Stimulated activated CD8-positive, alpha-beta memory T cell treated with anti-CD3 and anti-CD28 coated beads, Interleukin-7, amount 100 ng/mL, for 1 hour (primary cell): ENCODE measurements around the gene EIF4G1.
"Not testable (repeated sequence)": the region's sequence is repeated elsewhere in the genome, so short reads cannot be mapped to it uniquely, and the experiment has no call there.

Experiments used
- DNase-seq, 2 donors: peaks; one replicate each; pipeline ENCODE4 v3.0.0-alpha.2; 2020; ENCODE audit warnings: low read depth in 2 of 2

The EIF4G1 gene, protein sequence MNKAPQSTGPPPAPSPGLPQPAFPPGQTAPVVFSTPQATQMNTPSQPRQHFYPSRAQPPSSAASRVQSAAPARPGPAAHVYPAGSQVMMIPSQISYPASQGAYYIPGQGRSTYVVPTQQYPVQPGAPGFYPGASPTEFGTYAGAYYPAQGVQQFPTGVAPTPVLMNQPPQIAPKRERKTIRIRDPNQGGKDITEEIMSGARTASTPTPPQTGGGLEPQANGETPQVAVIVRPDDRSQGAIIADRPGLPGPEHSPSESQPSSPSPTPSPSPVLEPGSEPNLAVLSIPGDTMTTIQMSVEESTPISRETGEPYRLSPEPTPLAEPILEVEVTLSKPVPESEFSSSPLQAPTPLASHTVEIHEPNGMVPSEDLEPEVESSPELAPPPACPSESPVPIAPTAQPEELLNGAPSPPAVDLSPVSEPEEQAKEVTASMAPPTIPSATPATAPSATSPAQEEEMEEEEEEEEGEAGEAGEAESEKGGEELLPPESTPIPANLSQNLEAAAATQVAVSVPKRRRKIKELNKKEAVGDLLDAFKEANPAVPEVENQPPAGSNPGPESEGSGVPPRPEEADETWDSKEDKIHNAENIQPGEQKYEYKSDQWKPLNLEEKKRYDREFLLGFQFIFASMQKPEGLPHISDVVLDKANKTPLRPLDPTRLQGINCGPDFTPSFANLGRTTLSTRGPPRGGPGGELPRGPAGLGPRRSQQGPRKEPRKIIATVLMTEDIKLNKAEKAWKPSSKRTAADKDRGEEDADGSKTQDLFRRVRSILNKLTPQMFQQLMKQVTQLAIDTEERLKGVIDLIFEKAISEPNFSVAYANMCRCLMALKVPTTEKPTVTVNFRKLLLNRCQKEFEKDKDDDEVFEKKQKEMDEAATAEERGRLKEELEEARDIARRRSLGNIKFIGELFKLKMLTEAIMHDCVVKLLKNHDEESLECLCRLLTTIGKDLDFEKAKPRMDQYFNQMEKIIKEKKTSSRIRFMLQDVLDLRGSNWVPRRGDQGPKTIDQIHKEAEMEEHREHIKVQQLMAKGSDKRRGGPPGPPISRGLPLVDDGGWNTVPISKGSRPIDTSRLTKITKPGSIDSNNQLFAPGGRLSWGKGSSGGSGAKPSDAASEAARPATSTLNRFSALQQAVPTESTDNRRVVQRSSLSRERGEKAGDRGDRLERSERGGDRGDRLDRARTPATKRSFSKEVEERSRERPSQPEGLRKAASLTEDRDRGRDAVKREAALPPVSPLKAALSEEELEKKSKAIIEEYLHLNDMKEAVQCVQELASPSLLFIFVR (N-terminal part only)

DNA sequence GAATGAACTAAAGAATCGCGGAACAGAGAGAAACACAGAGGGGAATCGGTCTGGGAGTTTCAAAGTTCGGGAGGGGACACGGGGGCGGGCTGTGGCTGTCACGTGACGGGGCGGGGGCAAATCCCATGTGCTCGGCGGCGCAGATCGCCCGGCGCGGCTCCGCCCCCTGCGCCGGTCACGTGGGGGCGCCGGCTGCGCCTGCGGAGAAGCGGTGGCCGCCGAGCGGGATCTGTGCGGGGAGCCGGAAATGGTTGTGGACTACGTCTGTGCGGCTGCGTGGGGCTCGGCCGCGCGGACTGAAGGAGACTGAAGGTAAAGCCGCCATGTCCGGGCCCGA, at the start of gene EIF4G1:
EIF4G1 (plus strand) TSS at position 244 of the 337 bp plus-strand sequence. CDS start 1,191 bp downstream, outside the sequence.
- DNase-seq = peak; percentile 83 to 87

DNA sequence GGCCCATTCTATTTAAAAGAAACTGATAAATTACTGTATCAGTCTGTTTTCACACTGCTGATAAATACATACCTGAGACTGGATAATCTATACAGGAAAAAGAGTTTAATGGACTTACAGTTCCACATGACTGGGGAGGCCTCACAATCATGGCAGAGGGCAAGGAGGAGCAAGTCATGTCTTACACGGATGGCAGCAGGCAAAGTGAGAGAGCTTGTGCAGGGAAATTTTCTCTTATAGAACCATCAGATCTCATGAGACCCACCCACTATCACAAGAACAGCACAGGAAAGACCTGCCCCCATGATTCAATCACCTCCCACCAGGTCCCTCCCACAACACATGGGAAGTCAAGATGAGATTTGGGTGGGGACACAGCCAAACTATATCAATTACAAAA, 47.2 kb upstream of the EIF4G1 start:
- not testable (repeated sequence) for DNase-seq

DNA sequence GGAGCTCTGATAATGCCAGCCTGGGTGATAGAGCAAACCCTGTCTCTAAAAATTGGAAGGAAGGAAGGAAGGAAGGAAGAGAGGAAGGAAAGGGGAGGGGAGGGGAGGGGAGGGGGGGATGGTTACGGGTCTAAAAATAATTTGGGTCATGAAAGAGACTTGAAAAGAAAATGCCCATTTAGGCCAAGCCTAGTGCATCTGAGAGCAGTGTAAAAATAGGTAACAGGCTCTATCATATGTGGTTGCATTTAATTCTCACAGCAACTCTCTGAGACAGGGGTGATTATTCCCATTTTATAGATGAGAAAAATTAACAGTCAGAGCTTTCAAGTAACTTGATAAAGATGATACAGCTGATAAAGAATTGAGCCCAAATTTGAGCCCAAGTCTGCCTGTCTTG, 42.1 kb upstream of the EIF4G1 start:
- no peak for DNase-seq

DNA sequence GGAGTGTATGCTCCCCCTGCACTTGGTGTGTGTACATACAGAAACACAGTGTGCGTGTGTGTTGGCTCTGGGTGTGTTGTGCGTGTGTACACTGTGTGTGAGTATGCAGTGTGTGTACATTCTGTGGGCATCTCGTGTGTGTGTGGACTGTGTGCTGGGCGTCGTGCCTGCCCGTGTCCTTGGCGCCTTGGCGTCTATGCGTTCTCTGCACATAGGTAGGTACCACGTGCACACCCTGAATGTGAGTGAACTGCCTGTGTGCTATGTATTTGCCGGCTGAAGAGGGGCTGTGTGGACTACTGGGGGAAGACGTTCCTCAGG, 39.1 kb upstream of the EIF4G1 start:
- DNase-seq = no peak

DNA sequence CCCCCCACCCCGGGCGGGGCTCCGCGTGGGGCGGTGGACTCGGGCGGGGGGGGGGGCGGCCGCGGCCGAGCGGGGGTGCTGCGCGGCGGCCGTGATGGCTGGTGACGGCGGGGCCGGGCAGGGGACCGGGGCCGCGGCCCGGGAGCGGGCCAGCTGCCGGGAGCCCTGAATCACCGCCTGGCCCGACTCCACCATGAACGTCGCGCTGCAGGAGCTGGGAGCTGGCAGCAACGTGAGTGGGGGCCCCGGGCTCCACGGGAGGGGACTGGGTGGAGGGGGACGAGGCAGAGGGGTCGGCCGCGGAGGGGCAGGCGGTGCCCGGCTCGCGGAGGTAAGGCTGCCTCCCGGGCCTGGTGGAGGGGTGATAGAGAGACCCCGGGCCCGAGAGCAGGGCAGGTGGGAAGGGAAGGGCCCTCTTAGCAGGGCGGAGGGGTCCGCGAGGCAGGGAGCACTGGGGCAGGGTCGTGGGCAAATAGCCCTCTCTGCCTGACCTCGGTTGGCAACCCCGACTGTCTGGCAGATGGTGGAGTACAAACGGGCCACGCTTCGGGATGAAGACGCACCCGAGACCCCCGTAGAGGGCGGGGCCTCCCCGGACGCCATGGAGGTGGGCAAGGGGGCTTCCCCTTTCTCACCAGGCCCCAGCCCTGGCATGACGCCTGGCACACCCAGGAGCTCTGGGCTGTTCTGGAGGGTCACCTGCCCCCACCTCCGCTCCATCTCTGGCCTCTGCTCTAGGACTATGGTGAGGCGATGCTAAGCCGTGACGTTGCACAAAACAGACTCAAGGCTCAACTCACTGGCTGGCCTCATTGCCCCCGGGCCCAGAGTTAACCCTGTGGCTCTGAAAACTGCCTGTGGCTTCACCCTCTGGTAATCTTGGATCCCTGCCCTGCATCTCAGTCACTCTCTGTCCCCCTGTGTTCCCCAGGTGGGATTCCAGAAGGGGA, 38.2 kb upstream of the EIF4G1 start, which contains the start of gene ECE2:
ECE2 (plus strand) TSS at position 62 of the 950 bp plus-strand sequence; CDS start at position 194, 132 bp downstream.
- DNase-seq = no peak

DNA sequence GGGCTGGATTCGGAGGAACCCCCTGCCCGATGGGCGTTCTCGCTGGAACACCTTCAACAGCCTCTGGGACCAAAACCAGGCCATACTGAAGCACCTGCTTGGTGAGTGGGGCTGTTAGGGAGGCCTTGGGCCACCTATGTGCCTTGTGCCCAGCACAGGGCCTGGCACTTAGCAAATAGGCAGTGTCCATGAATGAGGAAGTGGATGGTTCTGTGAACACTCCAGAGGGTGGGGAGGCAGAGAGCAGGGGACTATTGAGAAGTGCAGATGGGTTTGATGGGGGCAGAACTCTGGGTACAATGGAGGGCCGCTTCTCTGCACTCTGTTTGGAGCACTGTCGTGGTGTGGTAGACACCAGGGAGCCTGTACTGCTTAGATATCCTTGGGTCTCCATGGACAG, 37.0 kb upstream of the EIF4G1 start:
- no peak for DNase-seq

DNA sequence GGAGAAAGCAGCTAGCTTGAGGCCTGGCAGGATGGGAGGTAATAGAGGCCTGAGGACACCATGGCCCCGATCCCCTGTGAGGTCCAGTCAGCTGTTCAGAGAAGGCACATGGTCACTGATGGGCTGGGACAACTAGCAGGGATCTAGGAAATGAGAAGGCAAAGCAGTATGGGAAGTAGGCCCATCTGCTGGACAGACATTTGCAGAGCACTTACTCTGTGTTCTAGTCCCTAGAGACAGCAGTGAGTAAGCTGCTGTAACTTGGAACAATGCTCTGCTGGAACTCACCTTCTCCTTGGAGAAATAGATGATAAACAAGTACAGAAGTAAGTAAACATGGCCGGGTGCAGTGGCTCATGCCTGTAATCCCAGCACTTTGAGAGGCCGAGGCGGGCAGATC, 31.5 kb upstream of the EIF4G1 start:
- DNase-seq = no peak

DNA sequence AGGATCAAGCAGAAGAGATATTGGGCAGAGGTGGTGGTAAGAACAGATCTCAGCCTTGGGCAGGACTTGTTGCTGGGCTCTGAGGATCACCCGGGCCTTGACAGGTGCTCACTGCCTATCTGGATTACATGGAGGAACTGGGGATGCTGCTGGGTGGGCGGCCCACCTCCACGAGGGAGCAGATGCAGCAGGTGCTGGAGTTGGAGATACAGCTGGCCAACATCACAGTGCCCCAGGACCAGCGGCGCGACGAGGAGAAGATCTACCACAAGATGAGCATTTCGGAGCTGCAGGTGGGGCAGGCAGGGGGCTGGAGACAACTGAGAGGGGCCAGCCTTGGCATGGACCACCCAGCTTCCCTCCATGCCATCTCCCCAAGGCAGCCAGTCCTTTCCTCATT, 30.7 kb upstream of the EIF4G1 start:
- no peak for DNase-seq

DNA sequence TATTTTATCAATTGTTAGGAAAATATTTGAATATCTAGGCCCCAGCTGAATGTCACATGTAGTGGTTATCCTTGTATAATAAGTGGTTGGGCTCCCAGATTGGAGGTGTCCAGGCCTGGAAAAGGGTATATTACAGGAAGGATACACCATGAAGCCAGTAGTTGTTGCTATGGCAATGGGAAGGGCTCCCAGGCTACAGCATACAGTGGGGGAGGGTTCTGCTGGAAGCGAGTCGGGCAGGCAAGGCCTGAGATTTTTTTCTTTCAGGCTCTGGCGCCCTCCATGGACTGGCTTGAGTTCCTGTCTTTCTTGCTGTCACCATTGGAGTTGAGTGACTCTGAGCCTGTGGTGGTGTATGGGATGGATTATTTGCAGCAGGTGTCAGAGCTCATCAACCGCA, 29.7 kb upstream of the EIF4G1 start:
- no peak for DNase-seq

DNA sequence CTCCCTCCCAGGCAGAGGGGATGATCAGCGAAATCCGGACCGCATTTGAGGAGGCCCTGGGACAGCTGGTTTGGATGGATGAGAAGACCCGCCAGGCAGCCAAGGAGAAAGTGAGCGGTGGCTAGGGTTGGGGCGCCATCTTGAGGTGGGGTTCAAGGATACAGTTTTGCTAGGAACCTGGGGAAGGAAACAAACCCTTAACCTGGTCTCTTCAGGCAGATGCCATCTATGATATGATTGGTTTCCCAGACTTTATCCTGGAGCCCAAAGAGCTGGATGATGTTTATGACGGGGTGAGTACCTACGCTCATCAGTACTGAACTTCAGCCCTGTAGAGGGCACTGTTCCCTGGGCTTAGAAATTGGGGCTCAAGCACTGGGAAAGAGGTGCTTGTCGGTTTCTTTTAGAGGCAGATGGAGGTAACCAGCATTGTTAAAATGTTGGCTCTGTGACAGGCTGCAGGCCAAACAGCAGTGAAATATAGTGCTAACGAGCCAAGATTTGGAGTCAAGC, 24.9 kb upstream of the EIF4G1 start:
- peak in 1 of 2 donors; percentile 41 for DNase-seq

DNA sequence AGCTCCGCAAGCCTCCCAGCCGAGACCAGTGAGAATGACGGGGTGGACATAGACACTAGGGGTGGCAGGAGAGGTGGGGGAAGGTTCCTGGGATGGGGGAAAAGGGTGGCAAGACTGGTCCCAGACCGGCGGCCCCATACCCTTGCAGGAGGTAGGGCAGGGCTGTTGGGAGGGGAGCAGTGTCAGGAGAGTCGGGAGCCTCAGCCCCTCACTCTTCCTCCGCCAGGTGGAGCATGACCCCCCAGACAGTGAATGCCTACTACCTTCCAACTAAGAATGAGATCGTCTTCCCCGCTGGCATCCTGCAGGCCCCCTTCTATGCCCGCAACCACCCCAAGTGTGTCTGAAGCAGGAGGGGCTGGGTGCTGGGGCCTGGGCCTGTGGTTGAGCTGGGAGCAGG, 24.1 kb upstream of the EIF4G1 start:
- no peak for DNase-seq

DNA sequence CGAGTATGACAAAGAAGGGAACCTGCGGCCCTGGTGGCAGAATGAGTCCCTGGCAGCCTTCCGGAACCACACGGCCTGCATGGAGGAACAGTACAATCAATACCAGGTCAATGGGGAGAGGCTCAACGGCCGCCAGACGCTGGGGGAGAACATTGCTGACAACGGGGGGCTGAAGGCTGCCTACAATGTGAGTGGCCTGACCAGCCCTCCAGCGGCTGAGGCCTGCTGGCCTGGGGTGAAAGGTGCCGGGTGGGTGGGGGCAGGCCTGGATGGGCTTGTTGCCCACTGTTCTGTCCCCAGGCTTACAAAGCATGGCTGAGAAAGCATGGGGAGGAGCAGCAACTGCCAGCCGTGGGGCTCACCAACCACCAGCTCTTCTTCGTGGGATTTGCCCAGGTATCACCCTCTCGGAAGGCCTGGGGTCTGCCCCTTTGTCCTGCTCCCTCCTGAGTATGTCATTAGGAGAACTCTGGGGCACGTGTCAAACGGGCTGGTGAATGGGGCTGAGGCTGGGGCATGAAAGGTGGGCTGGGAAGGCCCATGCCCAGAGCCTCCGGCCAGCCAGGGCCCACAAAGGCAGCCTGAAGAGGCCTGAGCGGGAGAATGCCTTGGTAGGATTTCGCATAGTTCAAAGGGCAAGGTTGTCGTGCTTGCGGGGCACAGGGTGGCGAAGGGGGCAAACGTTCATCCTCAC, 23.2 kb upstream of the EIF4G1 start:
- DNase-seq = no peak

DNA sequence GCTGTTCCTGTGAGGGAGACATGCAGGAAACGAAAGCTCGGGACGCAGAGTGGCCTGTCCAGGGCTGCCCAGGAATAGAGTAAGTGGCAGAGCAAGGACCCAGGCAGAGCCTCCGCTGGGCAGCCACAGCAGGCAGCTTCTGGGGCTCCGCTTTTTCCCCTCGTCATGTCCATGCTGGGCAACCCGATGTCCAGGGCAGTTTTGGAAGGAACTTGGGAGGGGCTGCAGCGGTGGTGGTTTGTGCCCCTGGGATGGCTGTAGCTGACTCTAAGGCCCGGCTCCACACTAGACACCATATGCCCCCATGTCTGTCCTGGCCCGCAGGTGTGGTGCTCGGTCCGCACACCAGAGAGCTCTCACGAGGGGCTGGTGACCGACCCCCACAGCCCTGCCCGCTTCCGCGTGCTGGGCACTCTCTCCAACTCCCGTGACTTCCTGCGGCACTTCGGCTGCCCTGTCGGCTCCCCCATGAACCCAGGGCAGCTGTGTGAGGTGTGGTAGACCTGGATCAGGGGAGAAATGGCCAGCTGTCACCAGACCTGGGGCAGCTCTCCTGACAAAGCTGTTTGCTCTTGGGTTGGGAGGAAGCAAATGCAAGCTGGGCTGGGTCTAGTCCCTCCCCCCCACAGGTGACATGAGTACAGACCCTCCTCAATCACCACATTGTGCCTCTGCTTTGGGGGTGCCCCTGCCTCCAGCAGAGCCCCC, 22.5 kb upstream of the EIF4G1 start:
- no peak for DNase-seq

DNA sequence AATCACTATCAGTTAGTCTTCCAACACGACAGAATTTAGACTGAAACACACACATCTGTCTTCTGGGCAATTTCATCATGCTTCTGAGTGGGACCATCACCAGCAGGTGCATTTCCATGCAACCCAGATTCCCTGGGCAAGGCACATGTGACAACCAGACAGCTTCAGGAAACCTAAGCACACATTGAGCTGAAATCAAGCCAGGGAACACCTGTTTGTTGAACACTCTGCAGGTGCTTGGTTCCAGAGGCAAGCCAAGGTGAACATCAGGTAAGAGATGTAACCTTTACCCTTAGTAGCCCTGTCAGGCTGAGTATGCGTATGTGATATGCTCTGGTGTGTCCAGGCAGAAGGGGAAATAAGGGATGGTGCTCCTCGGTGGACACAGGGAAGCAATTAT, 18.6 kb upstream of the EIF4G1 start:
- DNase-seq = no peak

DNA sequence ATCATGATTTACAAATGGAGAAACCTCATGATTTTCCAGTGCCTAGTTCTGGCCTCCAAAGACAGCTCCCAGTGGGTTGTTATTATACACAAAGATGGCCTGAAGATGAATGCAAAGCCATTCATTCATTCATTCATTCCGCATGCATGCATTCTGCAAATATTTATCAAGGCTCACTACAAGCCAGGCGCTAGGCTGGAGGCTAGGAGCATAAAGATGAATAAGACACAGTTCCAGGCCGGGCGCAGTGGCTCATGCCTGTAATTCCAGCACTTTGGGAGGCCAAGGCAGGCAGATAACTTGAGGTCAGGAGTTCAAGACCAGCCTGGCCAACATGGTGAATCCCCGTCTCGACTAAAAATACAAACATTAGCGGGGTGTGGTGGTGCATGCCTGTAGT, 17.8 kb upstream of the EIF4G1 start:
- DNase-seq = no peak

DNA sequence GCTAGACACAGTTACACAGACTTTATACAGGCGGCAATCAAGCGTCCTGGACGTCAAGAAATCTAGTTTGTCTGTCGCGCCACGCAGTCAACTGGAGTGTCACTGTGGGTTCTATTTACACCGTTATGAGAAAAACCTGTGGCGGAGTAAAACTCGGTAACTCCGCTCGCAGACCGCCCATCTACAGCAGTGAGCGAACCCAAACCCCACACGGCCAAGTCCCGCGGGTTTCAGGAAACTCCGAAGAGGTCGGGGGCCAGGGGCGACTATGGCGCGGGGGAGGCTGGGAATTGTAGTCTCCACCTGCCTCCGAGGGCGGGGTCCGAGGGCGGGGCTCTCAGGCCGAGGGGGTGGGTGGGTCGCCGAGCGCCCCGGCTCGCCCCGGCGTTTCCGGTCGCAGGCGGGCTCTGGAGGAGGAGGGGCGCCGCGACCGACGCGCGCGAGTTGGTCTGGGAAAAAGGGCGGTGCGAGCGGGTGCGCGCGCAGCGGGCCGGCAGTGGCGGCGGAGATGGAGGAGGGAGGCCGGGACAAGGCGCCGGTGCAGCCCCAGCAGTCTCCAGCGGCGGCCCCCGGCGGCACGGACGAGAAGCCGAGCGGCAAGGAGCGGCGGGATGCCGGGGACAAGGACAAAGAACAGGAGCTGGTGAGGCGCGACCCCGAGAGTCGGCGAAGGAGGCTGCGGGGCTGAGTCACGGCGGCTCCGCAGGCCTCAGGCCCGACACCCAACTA, 15.5 kb upstream of the EIF4G1 start, which contains the start of gene PSMD2:
PSMD2 (plus strand) TSS at position 483 of the 729 bp plus-strand sequence; CDS start at position 509, 26 bp downstream.
- peak; percentile 96 to 97 for DNase-seq

DNA sequence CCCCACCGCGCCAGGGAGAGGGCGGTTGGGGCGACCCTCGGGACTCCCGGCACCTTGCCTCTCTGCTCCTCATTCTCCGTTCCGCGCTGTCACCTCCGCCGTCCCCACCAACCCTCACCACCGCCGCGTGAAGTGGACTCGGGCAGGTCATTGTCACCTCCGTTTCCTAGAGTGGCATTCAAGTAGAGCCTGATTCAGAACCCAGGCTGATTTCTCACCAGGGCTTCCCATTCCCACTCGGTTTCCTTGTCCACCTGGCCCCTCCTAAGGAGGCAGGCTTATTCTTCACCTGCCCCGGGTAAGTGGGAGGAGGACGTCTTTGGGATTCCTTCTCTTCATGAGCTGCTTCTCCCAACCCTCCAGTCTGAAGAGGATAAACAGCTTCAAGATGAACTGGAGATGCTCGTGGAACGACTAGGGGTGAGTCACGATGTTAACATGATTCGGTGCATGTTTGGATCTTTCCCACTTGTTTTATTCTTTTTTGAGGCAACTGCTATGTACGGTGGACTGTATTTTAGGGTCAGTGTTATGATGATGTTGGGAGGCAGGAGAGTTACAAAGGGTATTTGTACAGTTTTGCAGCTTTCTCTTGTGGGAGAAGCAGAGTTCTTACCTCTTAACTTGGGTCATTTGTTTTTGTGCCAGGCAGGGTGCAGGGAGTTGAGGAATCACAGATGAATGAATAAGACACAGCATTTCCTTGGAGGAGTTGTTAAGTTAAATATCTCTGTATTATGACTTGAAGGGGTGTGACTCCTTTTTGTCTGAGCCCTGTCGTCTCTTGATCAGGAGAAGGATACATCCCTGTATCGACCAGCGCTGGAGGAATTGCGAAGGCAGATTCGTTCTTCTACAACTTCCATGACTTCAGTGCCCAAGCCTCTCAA, 14.7 kb upstream of the EIF4G1 start:
- DNase-seq = no peak

DNA sequence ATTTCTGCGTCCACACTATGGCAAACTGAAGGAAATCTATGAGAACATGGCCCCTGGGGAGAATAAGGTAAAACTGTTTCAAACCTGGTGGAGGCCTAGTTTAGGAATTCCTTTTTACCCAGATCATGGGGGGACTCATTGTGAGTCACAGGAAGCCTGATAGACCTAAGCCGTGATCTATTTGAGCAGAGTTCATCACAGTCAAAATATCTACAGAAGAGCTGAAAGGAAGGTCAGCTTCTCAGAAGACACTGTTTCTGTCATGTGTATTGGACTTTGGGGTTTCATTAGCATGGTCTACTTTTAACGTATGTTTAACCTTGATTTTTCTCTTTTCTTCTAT, 14.1 kb upstream of the EIF4G1 start:
- DNase-seq = no peak
